Activated CD8-positive, alpha-beta memory T cell treated with anti-CD3 and anti-CD28 coated beads for 48 hours (primary cell): ENCODE results near the gene NEUROG1.
A peak's percentile ranks its signal among the peaks of the same experiment; 100 is the strongest.

Experiments
- DNase-seq, 3 experiments: peaks; one replicate each; pipeline ENCODE4 v3.0.0-alpha.2; 2020; ENCODE audit warnings: low read depth in 2 of 3, low spot score in 2 of 3

NEUROG1 gene

DNA sequence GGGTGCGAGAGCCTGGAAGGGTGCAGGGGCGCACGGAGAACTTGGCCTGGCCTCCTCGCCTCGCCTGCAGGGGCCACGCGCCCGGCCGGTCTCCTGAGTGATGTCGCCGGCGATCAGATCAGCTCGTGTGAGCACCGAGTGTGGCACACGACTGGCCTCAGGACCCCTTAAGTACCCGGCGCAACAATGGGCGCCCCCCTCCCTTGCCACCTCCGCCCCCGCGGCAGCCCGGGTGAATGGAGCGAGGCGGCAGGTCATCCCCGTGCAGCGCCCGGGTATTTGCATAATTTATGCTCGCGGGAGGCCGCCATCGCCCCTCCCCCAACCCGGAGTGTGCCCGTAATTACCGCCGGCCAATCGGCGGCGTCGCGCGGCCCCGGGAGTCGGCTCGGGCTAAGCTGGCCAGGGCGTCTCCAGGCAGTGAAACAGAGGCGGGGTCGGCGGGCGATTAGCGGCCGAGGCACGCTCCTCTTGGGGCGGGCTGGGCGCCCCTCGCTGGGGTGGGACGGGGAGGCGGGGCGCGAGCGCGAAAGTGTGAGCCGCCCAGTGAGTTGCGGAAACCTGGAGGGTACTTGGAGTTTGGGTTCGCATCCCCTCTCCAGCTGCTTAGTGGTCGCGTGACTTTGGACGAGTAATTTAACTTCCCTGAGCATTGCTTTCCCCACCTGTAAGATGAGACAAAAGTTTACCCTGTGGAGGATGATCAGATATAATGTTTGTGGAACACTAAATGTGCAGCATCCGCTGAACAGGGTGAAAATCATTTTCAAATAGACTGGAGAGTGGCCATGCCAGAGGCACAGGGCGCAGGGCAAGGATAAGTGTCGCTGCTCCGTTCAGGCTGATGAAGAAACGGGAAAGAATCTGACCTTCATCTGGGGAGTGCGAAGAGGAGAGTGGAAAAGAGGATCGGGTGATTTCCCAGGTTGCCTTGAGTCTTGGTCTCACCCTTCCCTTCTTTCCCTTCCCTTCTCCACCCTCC, at the start of gene NEUROG1:
NEUROG1 (minus strand) TSS at position 145 of the 982 bp plus-strand sequence. CDS start 274 bp downstream, outside the sequence.
- DNase-seq, result no peak

GRCh38 chr5:135584918-135585317, 49.2 kb upstream of the NEUROG1 start:
- DNase-seq, result no peak

GRCh38 chr5:135584276-135584675, 48.5 kb upstream of the NEUROG1 start:
- DNase-seq, result no peak

DNA sequence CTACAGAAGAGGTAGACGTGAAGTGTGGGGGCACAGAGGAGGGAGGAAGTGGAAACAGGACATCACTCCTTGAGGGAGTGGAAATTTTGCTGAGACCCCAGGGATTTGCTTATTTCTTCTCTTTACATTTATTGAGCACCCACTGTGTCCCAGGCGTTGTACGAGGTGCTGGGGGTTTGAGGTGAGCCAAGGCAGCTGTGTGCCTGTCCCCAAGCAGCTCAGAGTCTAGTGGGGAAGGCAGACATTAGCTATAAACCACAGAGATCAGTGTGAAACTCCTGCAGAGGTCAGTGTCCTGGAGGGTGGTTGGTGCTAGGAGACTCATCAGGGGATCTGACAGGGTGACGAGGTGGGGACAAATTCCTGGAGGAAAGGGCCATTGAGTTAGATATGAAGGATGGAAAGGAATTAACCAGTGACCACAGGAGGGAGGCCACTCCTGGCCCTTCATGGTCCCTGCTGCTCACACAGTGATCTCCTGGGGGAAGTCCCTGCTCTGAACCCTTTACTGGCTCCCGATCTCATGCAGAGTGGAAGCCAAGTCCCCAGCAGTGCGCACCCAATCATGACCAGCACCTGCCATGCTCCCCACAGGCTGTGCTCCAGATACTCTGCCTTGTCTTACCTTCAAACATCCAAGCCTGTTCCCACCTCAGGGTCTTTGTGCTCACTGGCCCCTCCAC, 46.5 kb upstream of the NEUROG1 start:
- DNase-seq, result no peak

DNA sequence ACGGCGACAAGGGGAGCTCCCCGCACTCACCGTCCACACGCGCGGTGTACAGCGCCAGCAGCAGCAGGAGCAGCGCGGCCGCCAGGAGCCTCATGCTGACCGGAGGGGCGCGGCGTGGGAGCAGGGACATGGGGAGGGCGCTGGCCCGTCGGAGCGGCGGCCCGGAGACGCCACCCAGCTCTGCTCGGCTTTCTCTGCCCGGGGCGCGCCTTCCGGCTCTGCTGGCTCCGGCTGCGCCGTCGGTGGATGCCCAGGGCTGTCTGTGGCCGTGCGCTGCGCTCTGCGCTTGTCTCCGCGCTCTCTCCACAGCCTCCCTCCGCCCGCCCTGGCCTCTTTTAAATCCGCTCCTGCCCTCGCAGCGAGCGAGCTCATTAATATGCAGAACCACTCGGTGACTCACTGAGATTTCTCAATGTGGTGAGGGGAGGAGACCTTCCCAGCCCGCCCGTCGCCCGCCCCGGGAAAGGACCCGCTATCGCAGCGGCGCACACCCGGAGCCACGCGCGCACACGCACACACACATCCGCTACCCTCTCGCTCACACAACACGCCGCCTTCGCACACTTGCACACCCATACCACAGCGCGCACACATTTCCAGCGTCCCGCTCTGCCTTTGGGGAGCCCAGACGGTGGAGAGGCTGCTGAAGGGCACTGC, 43.0 kb upstream of the NEUROG1 start, which contains the start of gene CXCL14:
CXCL14 (minus strand) TSS at position 307 of the 657 bp plus-strand sequence; CDS start at position 94, 213 bp downstream.
- DNase-seq, result peak in 1 of 3 experiments; percentile 6

DNA sequence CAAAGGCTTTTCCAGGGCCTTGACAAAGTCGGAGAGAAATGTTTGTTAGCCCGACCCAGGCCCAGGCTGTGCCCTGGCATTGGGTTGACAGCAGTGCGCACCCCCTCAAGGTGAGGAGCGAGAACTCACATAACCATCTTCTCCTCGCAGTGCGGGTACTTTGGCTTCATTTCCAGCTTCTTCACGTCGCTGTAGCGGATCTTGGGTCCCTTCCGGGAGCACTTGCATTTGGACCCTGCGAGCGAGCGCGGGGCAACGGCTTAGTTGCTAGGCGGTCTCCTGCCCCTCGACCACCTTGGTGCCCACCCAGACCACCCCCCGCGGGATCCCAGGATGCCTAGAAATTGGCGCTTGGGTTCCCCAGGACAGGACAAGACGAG, 42.5 kb upstream of the NEUROG1 start:
- DNase-seq, result no peak

- DNase-seq, result no peak
Observed at GRCh38 chr5:135577421-135577820, 41.7 kb upstream of the NEUROG1 start.

- no peak for DNase-seq
Observed at GRCh38 chr5:135576075-135576599, 40.4 kb upstream of the NEUROG1 start.

GRCh38 chr5:135574493-135574892, 38.7 kb upstream of the NEUROG1 start:
- no peak for DNase-seq

GRCh38 chr5:135571902-135572301, 36.1 kb upstream of the NEUROG1 start:
- DNase-seq, result no peak

GRCh38 chr5:135571066-135571609, 35.4 kb upstream of the NEUROG1 start:
- DNase-seq, result no peak

- no peak for DNase-seq
Observed at GRCh38 chr5:135570453-135570764, 34.6 kb upstream of the NEUROG1 start.

GRCh38 chr5:135569755-135570452, 34.1 kb upstream of the NEUROG1 start:
- DNase-seq, result no peak

- DNase-seq, result no peak
Observed at GRCh38 chr5:135568923-135569360, 33.2 kb upstream of the NEUROG1 start.

DNA sequence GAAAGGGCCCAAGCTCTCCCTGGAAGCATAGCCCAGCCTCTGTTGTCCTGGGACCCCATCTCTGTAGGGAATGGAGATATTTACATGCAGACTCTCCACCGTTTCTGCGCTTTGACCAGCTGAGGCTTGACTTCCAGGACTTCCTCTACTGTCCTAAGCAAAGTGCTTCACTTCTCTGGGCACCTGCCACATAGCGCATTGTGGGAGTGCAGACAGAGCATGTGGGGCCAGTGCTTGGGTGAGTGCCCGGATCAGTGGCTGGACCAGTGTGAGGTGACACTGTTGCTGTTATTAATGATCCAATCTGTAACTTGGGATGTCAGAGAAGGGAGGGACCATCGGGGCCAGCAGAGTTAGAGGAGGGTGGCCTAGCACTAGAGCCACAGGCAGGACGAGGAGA, 32.5 kb upstream of the NEUROG1 start:
- no peak for DNase-seq

GRCh38 chr5:135567661-135568060, 31.9 kb upstream of the NEUROG1 start:
- no peak for DNase-seq

DNA sequence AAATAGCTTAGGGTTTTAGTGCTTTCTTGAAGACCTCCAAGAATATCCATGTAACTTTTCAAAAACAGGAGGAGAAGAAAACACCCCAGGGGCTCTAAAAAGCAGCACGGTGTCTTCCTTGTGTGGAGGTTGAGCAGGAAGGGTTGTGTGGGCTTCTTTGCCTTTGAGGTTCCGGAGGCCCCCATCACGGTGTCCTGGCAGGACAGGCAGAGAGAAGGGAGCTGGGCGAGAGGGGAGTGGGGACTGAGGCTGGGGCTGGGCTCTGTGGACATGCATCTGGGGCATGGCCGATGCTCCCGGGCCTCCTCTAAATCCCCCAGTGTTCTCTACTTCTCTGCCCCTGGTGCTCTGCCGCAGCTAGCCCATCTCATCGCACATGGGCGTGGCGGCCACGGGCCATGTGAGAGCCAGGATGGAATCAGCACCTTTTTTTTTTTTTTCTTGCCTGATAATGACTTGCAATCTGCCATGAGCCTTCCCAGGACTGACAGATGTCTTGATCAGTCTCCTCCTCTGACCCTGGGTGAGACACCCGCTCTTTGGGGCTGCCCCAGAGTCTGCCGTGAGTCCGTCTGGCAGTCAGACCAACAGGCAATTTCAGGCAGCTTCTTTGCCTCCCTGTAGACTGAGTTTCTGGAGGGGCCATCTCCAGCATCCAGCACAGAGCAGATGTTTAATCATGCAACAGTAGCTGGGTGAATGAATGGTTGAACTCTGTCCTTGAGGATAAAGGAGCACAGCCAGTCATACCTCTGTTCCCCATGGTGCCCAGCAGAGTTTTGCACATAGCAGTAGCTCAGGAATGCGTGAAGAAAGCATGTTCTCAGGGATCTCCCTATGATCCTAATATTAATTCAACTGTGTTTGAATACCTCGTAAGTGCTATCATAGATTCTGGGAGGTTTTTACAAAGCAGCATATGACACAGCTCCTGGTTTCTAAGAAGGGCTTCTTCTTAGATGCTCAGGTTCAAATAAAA, 30.9 kb upstream of the NEUROG1 start:
- no peak for DNase-seq

DNA sequence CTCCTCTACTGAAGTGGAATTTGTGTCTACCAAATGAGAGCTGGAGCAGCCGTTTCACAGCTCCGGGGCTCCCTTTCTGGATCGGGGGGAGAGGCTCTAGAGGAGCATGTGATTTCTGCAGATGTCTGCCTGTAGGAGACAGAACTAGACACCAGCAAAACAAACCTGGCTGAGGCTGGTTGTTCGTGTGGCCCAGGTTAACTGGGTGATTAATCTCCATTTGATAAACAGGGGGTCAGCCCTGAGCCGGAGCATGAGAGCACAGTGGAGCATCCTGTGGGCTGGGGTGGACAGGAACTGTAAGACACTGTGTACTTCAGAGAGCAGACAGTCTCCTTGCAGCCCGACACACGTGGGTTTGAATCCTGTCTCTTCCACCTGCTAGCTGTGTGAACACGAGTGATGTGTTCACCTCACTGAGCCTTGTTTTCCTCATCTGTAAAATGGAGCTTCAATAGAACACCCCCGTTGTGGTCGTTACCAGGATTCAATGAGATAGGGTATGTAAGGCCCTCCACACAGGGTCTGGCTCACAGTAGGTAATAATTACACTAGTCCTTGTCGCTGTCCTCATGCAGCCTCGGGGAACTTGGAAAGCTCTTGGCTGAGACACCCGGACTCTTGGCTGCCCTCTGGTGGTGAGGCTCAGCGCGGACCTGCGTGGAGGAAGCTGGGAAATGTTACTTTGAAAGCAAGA, 30.1 kb upstream of the NEUROG1 start:
- DNase-seq, result peak; percentile 14 to 63 (median 51)

GRCh38 chr5:135565266-135565665, 29.5 kb upstream of the NEUROG1 start:
- DNase-seq, result no peak
